OCI-LY1 (cell line): ENCODE data around the gene C22orf39.
A peak's percentile ranks its signal among the peaks of the same experiment; 100 is the strongest.

Experiments
- H2AFZ ChIP-seq: fragments of 200-600 bp; sonication (generic), shearing (Covaris generic); 2 replicates; pipeline ENCODE4 v1.6.0; 2014; ENCODE audit warnings: antibody characterized with exemption, mild to moderate bottlenecking, low read length
- H3F3A ChIP-seq: fragments of 200-600 bp; sonication (generic), shearing (Covaris generic); 2 replicates; pipeline ENCODE4 v1.6.0; 2014; ENCODE audit warnings: mild to moderate bottlenecking, antibody characterized with exemption, low read length, moderate library complexity; ENCODE audit not compliant: insufficient read depth
- H3K27ac ChIP-seq: fragments of 200-600 bp; sonication (generic); 2 replicates; pipeline ENCODE4 v1.5.1; 2014; ENCODE audit warnings: low read length, mixed run types, mild to moderate bottlenecking, low read depth; ENCODE audit not compliant: poor library complexity, severe bottlenecking
- H3K27me3 ChIP-seq: fragments of 200-600 bp; sonication (generic); 2 replicates; pipeline ENCODE4 v1.6.0; 2014; ENCODE audit warnings: antibody characterized with exemption, mild to moderate bottlenecking, low read length, moderate library complexity; ENCODE audit not compliant: insufficient read depth
- H3K36me3 ChIP-seq: fragments of 200-600 bp; sonication (generic); 2 replicates; pipeline ENCODE4 v1.6.1; 2014; ENCODE audit warnings: mild to moderate bottlenecking, antibody characterized with exemption, low read length, moderate library complexity, mixed read lengths; ENCODE audit not compliant: insufficient read depth
- H3K4me1 ChIP-seq: fragments of 200-600 bp; sonication (generic); 2 replicates; pipeline ENCODE4 v1.5.1; 2014; ENCODE audit warnings: mild to moderate bottlenecking, low read length, moderate library complexity; ENCODE audit not compliant: insufficient read depth, severe bottlenecking
- H3K4me2 ChIP-seq: fragments of 200-600 bp; sonication (generic), shearing (Covaris generic); 2 replicates; pipeline ENCODE4 v1.6.1; 2014; ENCODE audit warnings: low read length
- H3K4me3 ChIP-seq: fragments of 200-600 bp; sonication (generic); 2 replicates; pipeline ENCODE4 v1.5.1; 2014; ENCODE audit warnings: low read length, low read depth, mild to moderate bottlenecking, mixed read lengths; ENCODE audit not compliant: poor library complexity, severe bottlenecking
- H3K79me2 ChIP-seq: fragments of 200-600 bp; shearing (Covaris generic); 2 replicates; pipeline ENCODE4 v1.6.1; 2016; ENCODE audit warnings: mixed run types, low read length, mixed read lengths; ENCODE audit not compliant: insufficient read depth
- H3K9ac ChIP-seq: fragments of 200-600 bp; sonication (generic), shearing (Covaris generic); 2 replicates; pipeline ENCODE4 v1.6.1; 2014; ENCODE audit warnings: mild to moderate bottlenecking, low read length, mixed read lengths
- H3K9me2 ChIP-seq: fragments of 200-600 bp; sonication (generic), shearing (Covaris generic); 2 replicates; pipeline ENCODE4 v1.6.1; 2014; ENCODE audit warnings: low read depth, mild to moderate bottlenecking, low read length, mixed read lengths
- H3K9me3 ChIP-seq: fragments of 200-600 bp; shearing (Covaris generic); 2 replicates; pipeline ENCODE4 v1.6.1; 2014; ENCODE audit warnings: low read length, mixed read lengths
- H4K20me1 ChIP-seq: fragments of 200-600 bp; sonication (generic), shearing (Covaris generic); 2 replicates; pipeline ENCODE4 v1.6.0; 2016; ENCODE audit warnings: mild to moderate bottlenecking, low read length; ENCODE audit not compliant: insufficient read depth
- EZH2 ChIP-seq: fragments of 200-600 bp; sonication (generic), shearing (Covaris generic); IDR thresholded peaks from 2 replicates; pipeline ENCODE4 v1.8.0; 2017; ENCODE audit warnings: borderline replicate concordance, mixed run types, mild to moderate bottlenecking, antibody characterized with exemption, low read length, moderate library complexity, mixed read lengths
- TF ChIP-seq, protein P1 (sequence below): fragments of 200-600 bp; sonication (generic), shearing (Covaris generic); IDR thresholded peaks from 2 replicates; pipeline ENCODE4 v1.5.1; 2017; ENCODE audit warnings: mild to moderate bottlenecking, antibody characterized with exemption, low read length, moderate library complexity, mixed read lengths

The C22orf39 gene

DNA sequence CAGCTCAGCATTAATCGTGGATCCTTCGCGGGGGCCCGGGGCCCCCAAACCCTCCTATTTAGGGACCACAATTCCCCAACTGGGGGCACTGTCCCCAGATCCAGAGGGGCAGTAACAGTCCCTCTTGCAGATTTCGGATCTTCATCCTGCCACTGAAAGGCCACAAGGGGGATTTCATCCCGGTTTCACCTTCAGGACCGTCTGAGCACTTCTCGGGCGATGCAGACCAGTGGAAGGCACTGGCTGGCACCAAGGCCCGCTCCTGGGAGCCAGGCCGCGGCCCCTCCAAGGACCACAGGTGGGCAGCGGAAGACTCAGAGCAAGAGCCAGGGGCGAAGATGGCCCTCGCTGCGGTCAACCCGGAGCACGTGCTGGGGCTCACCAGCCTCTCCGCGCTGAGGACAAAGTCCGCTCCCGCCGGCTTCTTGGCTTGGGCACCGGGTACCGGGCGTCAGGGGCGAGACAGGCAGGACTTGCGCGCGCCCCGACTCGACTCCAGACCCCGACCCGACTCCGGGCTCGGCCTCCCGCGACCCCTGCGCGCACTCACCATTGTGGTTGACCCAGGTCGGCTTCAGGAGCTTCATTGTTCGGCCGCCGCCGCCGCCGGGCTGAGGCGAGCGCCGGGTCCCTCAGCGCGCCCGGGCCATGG lies 16.5 kb downstream of the C22orf39 start:
- peaks cover 51% of the 10 kb centered on the region for H3K79me2 ChIP-seq
- no peak overlapping the region for H2AFZ ChIP-seq
- H4K20me1 ChIP-seq: no peaks in the 10 kb centered on the region
- H3K4me3 ChIP-seq: peak overlapping the region; percentile 93
- H3K4me1 ChIP-seq: peaks cover 42% of the 10 kb centered on the region
- H3K27ac ChIP-seq: peak overlapping the region; percentile 63
- no peaks in the 10 kb centered on the region for H3K9me3 ChIP-seq
- TF ChIP-seq EZH2: no peak
- TF ChIP-seq, protein P1, sequence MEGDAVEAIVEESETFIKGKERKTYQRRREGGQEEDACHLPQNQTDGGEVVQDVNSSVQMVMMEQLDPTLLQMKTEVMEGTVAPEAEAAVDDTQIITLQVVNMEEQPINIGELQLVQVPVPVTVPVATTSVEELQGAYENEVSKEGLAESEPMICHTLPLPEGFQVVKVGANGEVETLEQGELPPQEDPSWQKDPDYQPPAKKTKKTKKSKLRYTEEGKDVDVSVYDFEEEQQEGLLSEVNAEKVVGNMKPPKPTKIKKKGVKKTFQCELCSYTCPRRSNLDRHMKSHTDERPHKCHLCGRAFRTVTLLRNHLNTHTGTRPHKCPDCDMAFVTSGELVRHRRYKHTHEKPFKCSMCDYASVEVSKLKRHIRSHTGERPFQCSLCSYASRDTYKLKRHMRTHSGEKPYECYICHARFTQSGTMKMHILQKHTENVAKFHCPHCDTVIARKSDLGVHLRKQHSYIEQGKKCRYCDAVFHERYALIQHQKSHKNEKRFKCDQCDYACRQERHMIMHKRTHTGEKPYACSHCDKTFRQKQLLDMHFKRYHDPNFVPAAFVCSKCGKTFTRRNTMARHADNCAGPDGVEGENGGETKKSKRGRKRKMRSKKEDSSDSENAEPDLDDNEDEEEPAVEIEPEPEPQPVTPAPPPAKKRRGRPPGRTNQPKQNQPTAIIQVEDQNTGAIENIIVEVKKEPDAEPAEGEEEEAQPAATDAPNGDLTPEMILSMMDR: peak; percentile 20; the same call in 1 of the 2 replicates
- H3K9me2 ChIP-seq: no peaks in the 10 kb centered on the region
- peak overlapping the region; percentile 86 for H3K4me2 ChIP-seq
- peak overlapping the region; percentile 90 for H3K9ac ChIP-seq
- no peaks in the 10 kb centered on the region for H3F3A ChIP-seq
- H3K27me3 ChIP-seq: no peaks in the 10 kb centered on the region
- H3K36me3 ChIP-seq: peaks cover 27% of the 10 kb centered on the region

GRCh38 chr22:19429950-19430889 lies 17.3 kb downstream of the C22orf39 start:
- peaks cover 42% of the 10 kb centered on the region for H3K4me1 ChIP-seq
- H3K4me3 ChIP-seq: peak overlapping the region; percentile 93
- peak overlapping the region; percentile 86 for H3K4me2 ChIP-seq
- peaks cover 23% of the 10 kb centered on the region for H3K36me3 ChIP-seq
- H3K79me2 ChIP-seq: peaks cover 59% of the 10 kb centered on the region
- H3F3A ChIP-seq: no peaks in the 10 kb centered on the region
- no peaks in the 10 kb centered on the region for H3K9me2 ChIP-seq
- H2AFZ ChIP-seq: no peak overlapping the region
- no peaks in the 10 kb centered on the region for H4K20me1 ChIP-seq
- no peak for TF ChIP-seq EZH2
- TF ChIP-seq, protein P1: no peak
- no peaks in the 10 kb centered on the region for H3K9me3 ChIP-seq
- no peaks in the 10 kb centered on the region for H3K27me3 ChIP-seq
- peak overlapping the region; percentile 90 for H3K9ac ChIP-seq
- peak overlapping the region; percentile 63 for H3K27ac ChIP-seq

DNA sequence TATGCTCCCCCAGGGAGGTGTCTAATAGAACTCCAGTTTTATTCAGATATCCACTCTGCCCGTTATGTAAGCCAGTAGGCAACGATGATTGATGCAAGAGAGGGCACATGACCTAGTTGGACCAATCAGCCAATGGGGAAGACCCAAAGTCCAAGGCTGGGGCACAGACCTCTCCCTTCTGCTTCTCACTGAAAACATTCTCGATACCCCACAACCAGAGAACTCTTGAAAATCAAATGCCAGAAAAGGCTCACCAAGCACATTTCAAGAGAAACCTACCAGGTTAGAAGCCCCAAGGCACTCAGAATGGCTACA lies 23.4 kb downstream of the C22orf39 start:
- Histone ChIP-seq H3K27me3 (no peaks in the 10 kb centered on the region), H3K4me3 (no peak overlapping the region), H3K9ac (no peak overlapping the region), H3K4me2 (no peak overlapping the region), H4K20me1 (no peaks in the 10 kb centered on the region), H2AFZ (no peak overlapping the region), H3K9me3 (no peaks in the 10 kb centered on the region), H3F3A (no peaks in the 10 kb centered on the region; the same call in 1 of the 2 replicates), H3K27ac (no peak overlapping the region), H3K4me1 (peaks cover 43% of the 10 kb centered on the region), H3K79me2 (peaks cover 97% of the 10 kb centered on the region), H3K36me3 (peaks cover 18% of the 10 kb centered on the region; the same call in 1 of the 2 replicates), H3K9me2 (no peaks in the 10 kb centered on the region)
- TF ChIP-seq, protein P1: no peak
- no peak for TF ChIP-seq EZH2
